ENCODE data around the gene VSIR.

GRCh38 chr10:71708301-71708703, 65.0 kb downstream of the VSIR start:
- TF ChIP-seq NFIC (IDR thresholded peaks at IDR 0.05) (no peak), EGR1 (IDR thresholded peaks at IDR 0.05) (no peak), TAF1 (IDR thresholded peaks at IDR 0.05; ENCODE audit: low read depth) (no peak), YY1 (IDR thresholded peaks at IDR 0.05; ENCODE audit: low read depth) (no peak), RAD21 (IDR thresholded peaks at IDR 0.05; ENCODE audit: low read depth) (peak; percentile 95), CEBPB (IDR thresholded peaks at IDR 0.05) (no peak), CREB1 (IDR thresholded peaks at IDR 0.05; ENCODE audit: low read depth) (no peak), EP300 (IDR thresholded peaks at IDR 0.05; ENCODE audit: borderline replicate concordance) (no peak)

Data from Ishikawa (cell line).